Activated CD8-positive, alpha-beta T cell treated with anti-CD3 and anti-CD28 coated beads, Interleukin-2, amount 10 ng/mL, durations not matched to agents 7 days and 5 days (primary cell): ENCODE results near the gene DPP6. TPM values are rescaled to one million over a fixed set of nuclear protein-coding genes. Genes with fewer than 3 reads are reported as not detected.

Experiments
- ATAC-seq: fragments of 150-1000 bp; cut with Tn5 transposase; one replicate; pipeline ENCODE4 v1.10.0; 2021; ENCODE audit warnings: moderate library complexity
- CTCF ChIA-PET: fragments of 350-600 bp; sonication (Branson Sonifier 250); formaldehyde crosslinking; loops from one replicate; lab custom pipeline; 2021; ENCODE audit warnings: antibody characterized with exemption; lab: Charles Lee
- POLR2A ChIA-PET: fragments of 350-600 bp; sonication (Branson Sonifier 250); formaldehyde crosslinking; loops from one replicate; lab custom pipeline; 2021; ENCODE audit warnings: antibody characterized with exemption; lab: Charles Lee
- DNase-seq: peaks from one replicate; pipeline ENCODE4 v3.0.0-alpha.2; 2020
- H3K27ac Mint-ChIP-seq: one replicate; pipeline ENCODE4 v1.8.0; 2021; ENCODE audit warnings: mild to moderate bottlenecking, mixed read lengths
- H3K27me3 Mint-ChIP-seq: one replicate; pipeline ENCODE4 v1.8.0; 2021; ENCODE audit warnings: low read depth, mixed read lengths
- H3K36me3 Mint-ChIP-seq: one replicate; pipeline ENCODE4 v1.8.0; 2021; ENCODE audit warnings: low read depth, mixed read lengths
- H3K4me1 Mint-ChIP-seq: one replicate; pipeline ENCODE4 v1.8.0; 2021; ENCODE audit warnings: low read depth, mixed read lengths
- H3K4me3 Mint-ChIP-seq: one replicate; pipeline ENCODE4 v1.8.0; 2021; ENCODE audit warnings: mild to moderate bottlenecking, mixed read lengths
- H3K9me3 Mint-ChIP-seq: one replicate; pipeline ENCODE4 v1.8.0; 2022; ENCODE audit warnings: mixed read lengths; ENCODE audit not compliant: insufficient read depth
- total RNA-seq, 2 experiments: library from RNA; stranded (reverse); gene quantifications; one replicate each; pipeline ENCODE4 v1.2.3, GENCODE V29; 2021

Gene DPP6
- total RNA-seq, 2 experiments from 2014 or later = not detected

- Mint-ChIP-seq H3K27me3 (no peaks in the 10 kb centered on the region), H3K4me1 (no peaks in the 10 kb centered on the region), H3K4me3 (no peak overlapping the region), H3K27ac (no peak overlapping the region), H3K36me3 (no peaks in the 10 kb centered on the region), H3K9me3 (no peaks in the 10 kb centered on the region)
- POLR2A ChIA-PET = no interaction called here
- CTCF ChIA-PET = no interaction called here
- DNase-seq (no peak), ATAC-seq (no peak)
Observed at GRCh38 chr7:154770962-154771361, 718.8 kb downstream of the DPP6 start.

DNA sequence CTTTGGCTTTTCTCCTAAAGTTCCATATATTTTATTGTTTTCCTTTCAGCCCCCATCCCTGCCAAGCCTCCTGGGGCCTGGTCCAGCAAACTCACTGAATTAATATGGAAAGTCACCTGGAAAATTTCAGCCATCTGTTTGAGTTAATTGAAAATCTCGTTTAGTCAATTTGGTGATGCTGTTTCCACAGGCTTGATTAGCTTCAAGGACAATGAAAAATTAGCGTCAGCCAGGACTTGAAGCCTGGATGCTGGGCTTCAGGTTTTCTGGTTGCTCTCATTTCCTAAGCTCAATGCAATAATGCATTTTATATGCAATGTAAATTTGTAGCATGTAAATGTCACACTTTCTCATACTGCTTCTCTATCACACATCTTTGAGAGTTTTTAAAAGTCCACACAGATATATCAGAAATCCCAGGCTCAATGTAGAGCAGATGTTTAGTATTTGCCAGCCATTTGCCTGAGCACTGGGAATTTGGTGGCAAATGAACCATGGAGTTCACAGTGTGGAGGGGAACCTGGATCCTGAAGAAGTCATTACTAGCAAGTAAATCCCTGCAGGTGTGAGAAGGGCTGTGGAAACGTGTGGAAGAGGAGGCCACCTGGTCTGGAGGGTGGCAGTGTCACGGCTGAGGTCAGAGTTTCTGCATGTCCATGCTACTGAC is 722.2 kb downstream of the DPP6 start:
- peaks cover 8% of the 10 kb centered on the region for H3K9me3 Mint-ChIP-seq
- H3K27ac Mint-ChIP-seq = no peak overlapping the region
- H3K4me1 Mint-ChIP-seq = peaks cover 10% of the 10 kb centered on the region
- no peak overlapping the region for H3K4me3 Mint-ChIP-seq
- CTCF ChIA-PET = no interaction called here
- no peaks in the 10 kb centered on the region for H3K27me3 Mint-ChIP-seq
- ATAC-seq (no peak), DNase-seq (no peak)
- POLR2A ChIA-PET = no interaction called here
- H3K36me3 Mint-ChIP-seq = peaks cover 4% of the 10 kb centered on the region

DNA sequence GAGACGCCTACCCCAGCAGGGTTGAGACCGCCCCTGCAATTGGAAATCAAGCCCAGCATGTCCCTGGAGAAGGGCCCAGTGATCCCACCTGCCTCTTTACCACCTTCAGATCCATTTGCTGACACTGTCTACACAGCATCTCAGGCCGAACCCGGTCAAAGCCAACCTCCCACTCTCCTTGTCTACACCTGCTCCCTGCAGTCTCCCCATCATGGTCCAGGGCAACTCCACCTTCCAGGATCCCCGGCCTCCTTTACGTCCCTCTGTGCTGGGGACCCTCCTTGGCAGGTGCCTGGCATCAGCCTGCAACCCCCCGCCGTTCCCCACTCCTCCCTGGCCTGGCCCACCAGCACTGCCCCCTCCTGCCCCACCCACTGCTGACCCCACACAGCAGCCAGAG is 723.5 kb downstream of the DPP6 start:
- DNase-seq (no peak), ATAC-seq (no peak)
- CTCF ChIA-PET = interaction anchor here (0.7 kb wide), 1 partner anchor 9 kb away, joined by 3 read pairs; no protein-coding TSS in a partner anchor
- POLR2A ChIA-PET = no interaction called here
- H3K27me3 Mint-ChIP-seq = no peaks in the 10 kb centered on the region
- peaks cover 8% of the 10 kb centered on the region for H3K9me3 Mint-ChIP-seq
- no peak overlapping the region for H3K4me3 Mint-ChIP-seq
- H3K27ac Mint-ChIP-seq = no peak overlapping the region
- peaks cover 4% of the 10 kb centered on the region for H3K36me3 Mint-ChIP-seq
- H3K4me1 Mint-ChIP-seq = peaks cover 10% of the 10 kb centered on the region

DNA sequence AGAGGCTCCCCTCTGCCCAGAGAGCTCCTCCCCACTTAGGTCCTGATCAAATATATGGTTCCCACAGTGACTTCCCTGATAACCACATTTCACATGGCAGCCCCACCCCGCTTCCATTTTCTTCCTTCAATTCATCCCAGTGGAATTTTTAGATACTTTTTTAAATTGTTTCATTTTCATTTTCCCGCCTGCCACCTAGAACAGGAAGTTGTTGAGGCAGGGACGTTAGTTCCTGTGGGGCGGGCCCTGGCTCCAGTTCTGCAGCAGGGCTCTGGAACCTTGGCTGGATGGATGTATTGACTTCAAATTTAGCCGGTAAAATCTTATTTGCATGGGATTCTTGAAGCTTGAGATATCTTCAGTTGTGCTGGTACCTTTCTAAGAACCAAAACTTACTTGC is 724.2 kb downstream of the DPP6 start:
- Mint-ChIP-seq H3K9me3 (peaks cover 8% of the 10 kb centered on the region), H3K27ac (peak overlapping the region; percentile 57), H3K4me1 (peaks cover 10% of the 10 kb centered on the region), H3K27me3 (no peaks in the 10 kb centered on the region), H3K4me3 (no peak overlapping the region), H3K36me3 (peaks cover 4% of the 10 kb centered on the region)
- no peak for DNase-seq
- CTCF ChIA-PET = no interaction called here
- ATAC-seq = no peak
- POLR2A ChIA-PET = no interaction called here

- Mint-ChIP-seq H3K4me1 (peaks cover 10% of the 10 kb centered on the region), H3K36me3 (peaks cover 4% of the 10 kb centered on the region), H3K9me3 (peaks cover 8% of the 10 kb centered on the region), H3K27ac (no peak overlapping the region), H3K4me3 (no peak overlapping the region), H3K27me3 (no peaks in the 10 kb centered on the region)
- POLR2A ChIA-PET = no interaction called here
- DNase-seq (no peak), ATAC-seq (no peak)
- CTCF ChIA-PET = no interaction called here
Observed at GRCh38 chr7:154777023-154777422, 724.8 kb downstream of the DPP6 start.

- no peak for DNase-seq
- POLR2A ChIA-PET = no interaction called here
- peaks cover 8% of the 10 kb centered on the region for H3K9me3 Mint-ChIP-seq
- no peak overlapping the region for H3K4me3 Mint-ChIP-seq
- H3K4me1 Mint-ChIP-seq = peaks cover 10% of the 10 kb centered on the region
- H3K27ac Mint-ChIP-seq = no peak overlapping the region
- no peak for ATAC-seq
- H3K36me3 Mint-ChIP-seq = peaks cover 4% of the 10 kb centered on the region
- no peaks in the 10 kb centered on the region for H3K27me3 Mint-ChIP-seq
- CTCF ChIA-PET = no interaction called here
Observed at GRCh38 chr7:154777489-154777888, 725.3 kb downstream of the DPP6 start.

DNA sequence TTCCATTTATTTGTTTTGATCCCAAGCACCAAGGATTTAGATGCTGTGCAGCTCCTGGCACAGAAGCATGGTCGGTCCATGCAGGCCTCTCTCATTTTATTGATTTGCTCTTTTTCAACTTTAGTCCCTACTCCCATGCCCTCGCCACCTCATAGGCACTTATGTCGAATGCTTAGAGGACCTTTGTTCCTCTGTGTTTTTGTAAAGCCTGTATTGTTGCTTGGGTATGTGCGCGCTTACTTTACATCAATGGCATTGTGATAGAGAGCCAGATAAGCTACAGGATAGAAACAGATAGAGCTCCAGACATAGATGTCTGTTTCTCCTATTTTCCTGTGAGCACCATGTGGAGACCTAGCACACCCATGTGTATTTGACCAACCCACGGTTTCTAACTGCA is 725.7 kb downstream of the DPP6 start:
- Mint-ChIP-seq H3K4me1 (peaks cover 10% of the 10 kb centered on the region), H3K36me3 (peaks cover 4% of the 10 kb centered on the region), H3K27me3 (no peaks in the 10 kb centered on the region), H3K9me3 (peaks cover 8% of the 10 kb centered on the region), H3K27ac (no peak overlapping the region), H3K4me3 (no peak overlapping the region)
- POLR2A ChIA-PET = no interaction called here
- CTCF ChIA-PET = no interaction called here
- ATAC-seq (no peak), DNase-seq (no peak)

DNA sequence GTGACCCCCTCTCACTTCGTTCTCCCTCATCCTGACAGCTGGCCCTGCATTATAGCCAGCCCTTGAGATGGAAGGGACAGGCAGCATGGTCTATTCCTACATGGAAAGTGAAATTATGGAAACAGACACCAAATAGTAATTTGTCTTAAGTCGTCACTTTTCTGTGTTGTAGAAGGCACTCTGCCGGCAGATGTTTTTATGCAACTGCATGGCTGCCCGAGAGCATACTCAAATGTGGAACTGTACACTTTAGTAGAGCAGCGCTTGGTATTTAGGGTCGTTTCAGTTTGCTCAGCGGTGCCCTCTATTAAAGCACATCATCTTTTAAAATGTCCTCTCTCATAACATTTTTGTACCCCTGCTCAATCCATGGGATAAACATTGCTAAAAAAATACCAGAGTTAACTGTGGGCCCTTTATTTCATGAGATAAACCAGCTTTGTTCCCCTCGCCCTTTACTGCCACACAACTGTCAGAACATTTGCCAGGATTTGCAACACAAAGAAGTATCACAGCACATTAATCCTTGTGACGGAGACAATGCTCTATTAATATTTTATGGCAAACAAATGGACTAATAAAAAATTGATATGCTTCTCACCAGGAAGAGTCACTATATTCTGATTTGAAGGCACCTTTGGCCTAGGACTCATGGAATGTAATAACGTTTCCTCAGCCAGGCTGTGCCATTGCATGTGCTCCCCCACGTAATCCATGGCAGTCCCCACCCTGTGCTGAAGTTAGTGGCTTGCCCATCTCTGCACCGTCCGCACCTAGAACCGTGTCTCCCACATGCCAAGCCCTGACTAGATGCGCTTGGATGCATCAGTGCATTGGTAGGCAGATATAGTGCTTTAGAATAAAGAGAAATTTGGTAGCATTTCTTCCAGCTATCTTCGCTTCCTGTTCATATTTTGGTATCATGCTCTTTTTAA is 729.4 kb downstream of the DPP6 start:
- H3K27me3 Mint-ChIP-seq = peaks cover 2% of the 10 kb centered on the region
- no peak overlapping the region for H3K4me3 Mint-ChIP-seq
- peaks cover 8% of the 10 kb centered on the region for H3K9me3 Mint-ChIP-seq
- H3K36me3 Mint-ChIP-seq = peaks cover under 1% of the 10 kb centered on the region
- H3K4me1 Mint-ChIP-seq = peaks cover 4% of the 10 kb centered on the region
- POLR2A ChIA-PET = no interaction called here
- CTCF ChIA-PET = no interaction called here
- no peak overlapping the region for H3K27ac Mint-ChIP-seq
- DNase-seq (no peak), ATAC-seq (no peak)

DNA sequence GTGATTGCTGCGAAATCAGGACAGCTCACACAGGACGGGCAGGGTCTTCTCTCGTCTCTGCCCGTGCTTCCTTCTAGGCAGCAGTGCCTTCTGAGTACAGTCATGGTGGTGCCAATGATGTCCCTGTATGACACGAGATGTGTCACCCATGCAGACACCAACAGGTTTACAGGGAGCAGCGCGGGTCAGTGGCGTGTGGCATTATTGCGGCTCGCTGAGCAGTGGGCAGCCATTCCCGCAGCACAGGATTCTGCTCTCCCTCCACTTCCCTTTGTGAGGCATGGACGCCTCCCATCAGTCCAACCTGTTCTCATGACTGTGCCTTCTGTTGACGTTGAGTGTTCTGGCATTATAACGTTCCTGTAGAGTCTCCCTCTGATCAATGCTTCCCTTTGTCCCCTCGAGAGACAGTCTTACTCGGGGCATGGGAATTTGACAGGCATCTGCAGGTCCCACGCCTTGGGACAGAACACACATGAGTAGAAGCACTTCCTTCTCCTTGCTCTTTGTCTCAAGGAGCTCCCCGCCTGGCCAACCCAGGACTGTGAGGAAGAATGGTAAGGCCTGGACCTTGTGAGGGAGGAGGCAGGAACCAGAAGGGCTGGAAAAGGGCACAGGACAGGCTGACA is 731.2 kb downstream of the DPP6 start:
- no peak overlapping the region for H3K4me3 Mint-ChIP-seq
- ChIA-PET CTCF (no interaction called here), POLR2A (interaction anchor here (0.6 kb wide), 1 partner anchor 10 kb away, joined by 3 read pairs; no protein-coding TSS in a partner anchor)
- no peak overlapping the region for H3K27ac Mint-ChIP-seq
- H3K36me3 Mint-ChIP-seq = no peaks in the 10 kb centered on the region
- peaks cover 2% of the 10 kb centered on the region for H3K27me3 Mint-ChIP-seq
- DNase-seq (no peak), ATAC-seq (no peak)
- no peaks in the 10 kb centered on the region for H3K4me1 Mint-ChIP-seq
- peaks cover 5% of the 10 kb centered on the region for H3K9me3 Mint-ChIP-seq

GRCh38 chr7:154785898-154786297 is 733.7 kb downstream of the DPP6 start:
- DNase-seq (no peak), ATAC-seq (no peak)
- ChIA-PET POLR2A (no interaction called here), CTCF (no interaction called here)
- no peaks in the 10 kb centered on the region for H3K4me1 Mint-ChIP-seq
- H3K9me3 Mint-ChIP-seq = peaks cover 5% of the 10 kb centered on the region
- peaks cover 7% of the 10 kb centered on the region for H3K27me3 Mint-ChIP-seq
- H3K27ac Mint-ChIP-seq = no peak overlapping the region
- H3K36me3 Mint-ChIP-seq = no peaks in the 10 kb centered on the region
- no peak overlapping the region for H3K4me3 Mint-ChIP-seq

DNA sequence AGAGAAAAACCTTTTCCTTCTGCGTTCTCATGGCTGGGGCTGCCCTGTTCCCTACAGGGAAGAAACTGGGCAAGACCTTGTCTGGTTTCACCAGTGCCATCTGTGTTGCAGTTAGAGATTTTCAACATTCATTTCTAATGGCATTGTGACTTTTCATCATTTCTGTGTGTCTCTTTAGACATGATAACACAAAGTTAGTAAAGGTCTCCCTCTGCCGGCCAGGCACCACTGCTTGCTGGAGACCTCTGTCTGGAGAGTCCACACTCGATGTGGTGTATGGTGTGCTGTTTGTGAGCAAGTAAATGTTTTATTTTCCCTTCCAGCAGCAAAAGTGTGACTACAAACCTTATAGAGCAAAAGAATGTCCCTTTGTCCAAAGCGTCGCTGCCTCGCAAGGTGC is 737.2 kb downstream of the DPP6 start:
- no peaks in the 10 kb centered on the region for H3K4me1 Mint-ChIP-seq
- no peak overlapping the region for H3K27ac Mint-ChIP-seq
- no peak for ATAC-seq
- H3K27me3 Mint-ChIP-seq = peaks cover 11% of the 10 kb centered on the region
- peaks cover 5% of the 10 kb centered on the region for H3K9me3 Mint-ChIP-seq
- DNase-seq = no peak
- H3K36me3 Mint-ChIP-seq = no peaks in the 10 kb centered on the region
- ChIA-PET CTCF (no interaction called here), POLR2A (no interaction called here)
- no peak overlapping the region for H3K4me3 Mint-ChIP-seq

DNA sequence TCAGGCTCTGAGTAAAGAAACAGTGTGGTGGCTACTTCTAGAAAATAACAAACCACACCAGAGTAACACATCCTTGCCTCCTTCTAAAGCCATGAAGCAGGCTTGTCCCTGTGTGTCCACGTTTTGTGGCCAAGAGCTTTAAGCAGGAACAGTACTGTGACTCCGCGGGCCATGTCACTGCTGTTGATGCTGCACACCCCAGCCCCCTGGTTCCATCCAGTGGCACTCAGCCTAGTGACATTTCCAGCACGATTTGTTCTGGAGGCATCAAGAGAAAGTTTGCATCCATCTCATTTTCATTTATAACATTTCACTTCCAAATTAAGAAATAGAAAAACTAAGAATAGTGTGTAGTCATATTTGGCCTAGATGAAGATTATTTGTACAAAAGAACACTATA is 739.4 kb downstream of the DPP6 start:
- H3K27me3 Mint-ChIP-seq = peaks cover 9% of the 10 kb centered on the region
- POLR2A ChIA-PET = no interaction called here
- CTCF ChIA-PET = no interaction called here

More for the DNA sequence above, 739.4 kb downstream of the DPP6 start:
- no peak for DNase-seq
- Mint-ChIP-seq H3K36me3 (no peaks in the 10 kb centered on the region), H3K27ac (no peak overlapping the region), H3K4me1 (no peaks in the 10 kb centered on the region), H3K4me3 (no peak overlapping the region), H3K9me3 (no peaks in the 10 kb centered on the region)
- no peak for ATAC-seq
